Activated naive CD4-positive, alpha-beta T cell treated with anti-CD3 and anti-CD28 coated beads, Interleukin-2, amount 10 ng/mL, durations not matched to agents 7 days and 5 days (primary cell): ENCODE data around the gene TRMT44.

Experiments
- CTCF ChIA-PET: fragments of 350-600 bp; sonication (Branson Sonifier 250); formaldehyde crosslinking; loops from one replicate; lab custom pipeline; 2021; ENCODE audit warnings: antibody characterized with exemption; lab: Charles Lee
- DNase-seq: peaks from one replicate; pipeline ENCODE4 v3.0.0-alpha.2; 2020
- H3K27ac Mint-ChIP-seq: one replicate; pipeline ENCODE4 v1.8.0; 2021; ENCODE audit warnings: mild to moderate bottlenecking, moderate library complexity, mixed read lengths
- H3K27me3 Mint-ChIP-seq: one replicate; pipeline ENCODE4 v1.8.0; 2021; ENCODE audit warnings: mild to moderate bottlenecking, mixed read lengths
- H3K36me3 Mint-ChIP-seq: one replicate; pipeline ENCODE4 v1.8.0; 2021; ENCODE audit warnings: mixed read lengths
- H3K4me1 Mint-ChIP-seq: one replicate; pipeline ENCODE4 v1.8.0; 2021; ENCODE audit warnings: mixed read lengths
- H3K4me3 Mint-ChIP-seq: one replicate; pipeline ENCODE4 v1.8.0; 2021; ENCODE audit warnings: mild to moderate bottlenecking, moderate library complexity, mixed read lengths
- H3K9me3 Mint-ChIP-seq: one replicate; pipeline ENCODE4 v1.8.0; 2021; ENCODE audit warnings: mixed read lengths

TRMT44 gene, protein sequence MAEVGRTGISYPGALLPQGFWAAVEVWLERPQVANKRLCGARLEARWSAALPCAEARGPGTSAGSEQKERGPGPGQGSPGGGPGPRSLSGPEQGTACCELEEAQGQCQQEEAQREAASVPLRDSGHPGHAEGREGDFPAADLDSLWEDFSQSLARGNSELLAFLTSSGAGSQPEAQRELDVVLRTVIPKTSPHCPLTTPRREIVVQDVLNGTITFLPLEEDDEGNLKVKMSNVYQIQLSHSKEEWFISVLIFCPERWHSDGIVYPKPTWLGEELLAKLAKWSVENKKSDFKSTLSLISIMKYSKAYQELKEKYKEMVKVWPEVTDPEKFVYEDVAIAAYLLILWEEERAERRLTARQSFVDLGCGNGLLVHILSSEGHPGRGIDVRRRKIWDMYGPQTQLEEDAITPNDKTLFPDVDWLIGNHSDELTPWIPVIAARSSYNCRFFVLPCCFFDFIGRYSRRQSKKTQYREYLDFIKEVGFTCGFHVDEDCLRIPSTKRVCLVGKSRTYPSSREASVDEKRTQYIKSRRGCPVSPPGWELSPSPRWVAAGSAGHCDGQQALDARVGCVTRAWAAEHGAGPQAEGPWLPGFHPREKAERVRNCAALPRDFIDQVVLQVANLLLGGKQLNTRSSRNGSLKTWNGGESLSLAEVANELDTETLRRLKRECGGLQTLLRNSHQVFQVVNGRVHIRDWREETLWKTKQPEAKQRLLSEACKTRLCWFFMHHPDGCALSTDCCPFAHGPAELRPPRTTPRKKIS

DNA sequence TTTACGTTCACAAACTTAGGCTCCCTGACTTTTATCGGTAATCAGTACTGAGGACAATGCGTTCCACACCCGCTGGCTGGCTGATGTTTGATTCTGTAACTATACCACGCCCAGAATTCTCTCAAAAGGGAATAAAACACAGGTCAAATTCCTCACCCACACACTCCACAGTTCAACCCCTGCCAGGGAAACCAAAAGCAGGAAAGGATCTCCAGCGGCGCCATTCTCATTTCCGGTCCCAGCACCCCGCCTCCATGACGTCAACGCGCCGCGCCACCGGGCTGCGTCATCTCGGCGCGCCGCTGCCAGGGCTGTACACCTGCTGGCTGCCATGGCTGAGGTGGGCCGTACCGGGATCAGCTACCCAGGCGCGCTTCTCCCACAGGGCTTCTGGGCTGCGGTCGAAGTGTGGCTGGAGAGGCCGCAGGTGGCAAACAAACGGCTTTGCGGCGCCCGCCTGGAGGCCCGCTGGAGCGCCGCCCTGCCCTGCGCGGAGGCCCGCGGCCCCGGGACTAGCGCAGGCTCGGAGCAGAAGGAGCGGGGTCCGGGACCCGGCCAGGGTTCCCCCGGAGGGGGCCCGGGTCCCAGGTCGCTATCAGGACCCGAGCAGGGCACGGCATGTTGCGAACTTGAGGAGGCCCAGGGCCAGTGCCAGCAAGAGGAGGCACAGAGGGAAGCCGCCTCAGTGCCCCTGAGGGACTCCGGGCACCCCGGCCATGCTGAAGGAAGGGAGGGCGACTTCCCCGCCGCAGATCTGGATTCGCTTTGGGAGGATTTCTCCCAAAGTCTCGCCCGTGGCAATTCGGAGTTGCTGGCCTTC, at the start of gene TRMT44, which contains the start of gene ACOX3:
Gene TRMT44, plus strand, starts transcription at position 286 of the 820 bp plus-strand sequence. Its CDS starts 46 bp downstream, at position 332.
Gene ACOX3, minus strand, starts transcription at position 232 of the 820 bp plus-strand sequence. CDS start 24,202 bp downstream, outside the sequence.
- Mint-ChIP-seq H3K36me3 (peaks cover 19% of the 10 kb centered on the region), H3K27ac (peak within 1 kb of the TSS; percentile 95), H3K4me1 (peaks cover 74% of the 10 kb centered on the region), H3K4me3 (peak within 1 kb of the TSS; percentile 90), H3K27me3 (peaks cover 4% of the 10 kb centered on the region), H3K9me3 (peaks cover 5% of the 10 kb centered on the region)
- peak; percentile 93 for DNase-seq
- CTCF ChIA-PET = interaction anchor here (0.7 to 1.2 kb wide), 3 partner anchors 12 to 195 kb away, joined by 3 to 7 read pairs (median 3); no protein-coding TSS in a partner anchor

DNA sequence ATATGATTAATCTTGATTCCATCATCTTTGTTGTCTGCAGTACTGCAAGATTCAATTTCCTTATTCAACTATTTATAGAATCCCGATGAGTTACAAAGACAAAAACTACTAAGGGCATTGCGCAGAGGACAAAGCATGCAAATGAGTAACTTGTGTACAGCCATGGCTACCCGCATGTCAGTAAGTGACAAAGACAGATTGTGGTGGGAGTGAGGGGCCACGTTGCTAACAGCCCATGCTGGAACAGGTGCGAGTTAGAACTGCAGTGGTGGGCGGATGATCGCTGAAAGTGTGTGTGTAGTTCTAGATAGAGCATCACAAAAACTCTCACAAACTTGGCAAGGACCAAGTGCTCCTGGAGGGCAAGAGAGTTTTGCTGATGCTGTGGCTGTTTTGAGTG, 49.5 kb upstream of the TRMT44 start:
- H3K4me3 Mint-ChIP-seq = no peak overlapping the region
- H3K36me3 Mint-ChIP-seq = no peaks in the 10 kb centered on the region
- H3K27me3 Mint-ChIP-seq = no peaks in the 10 kb centered on the region
- no peak overlapping the region for H3K27ac Mint-ChIP-seq
- CTCF ChIA-PET = interaction anchor here (1.1 to 1.3 kb wide), 3 partner anchors 13 to 214 kb away, joined by 3 to 4 read pairs (median 4); no protein-coding TSS in a partner anchor
- DNase-seq = no peak
- no peaks in the 10 kb centered on the region for H3K4me1 Mint-ChIP-seq
- no peaks in the 10 kb centered on the region for H3K9me3 Mint-ChIP-seq

DNA sequence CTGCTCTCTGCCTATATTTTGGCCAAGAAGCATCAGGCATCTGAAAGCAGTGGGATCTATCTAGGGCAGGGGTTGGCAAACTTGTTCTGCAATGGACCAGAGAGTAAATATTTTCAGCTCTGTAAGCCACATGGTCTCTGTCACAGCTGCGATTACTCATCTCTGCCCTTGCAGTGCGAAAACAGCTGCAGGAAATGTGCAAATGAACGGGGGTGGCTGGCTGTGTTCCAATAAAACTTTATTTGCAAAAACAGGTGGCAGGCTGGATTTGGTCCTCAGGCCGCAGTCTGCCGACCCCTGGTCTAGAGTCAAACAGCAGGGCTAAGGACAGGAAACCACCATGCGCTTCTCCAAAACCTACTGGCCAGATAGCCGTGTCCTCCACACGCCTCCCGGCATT, 48.6 kb upstream of the TRMT44 start:
- Mint-ChIP-seq H3K4me3 (no peak overlapping the region), H3K27me3 (no peaks in the 10 kb centered on the region), H3K9me3 (no peaks in the 10 kb centered on the region), H3K4me1 (no peaks in the 10 kb centered on the region), H3K27ac (no peak overlapping the region), H3K36me3 (no peaks in the 10 kb centered on the region)
- no peak for DNase-seq
- CTCF ChIA-PET = interaction anchor here (1.0 to 1.3 kb wide), 4 partner anchors 10 to 215 kb away, joined by 3 to 4 read pairs (median 4); no protein-coding TSS in a partner anchor

DNA sequence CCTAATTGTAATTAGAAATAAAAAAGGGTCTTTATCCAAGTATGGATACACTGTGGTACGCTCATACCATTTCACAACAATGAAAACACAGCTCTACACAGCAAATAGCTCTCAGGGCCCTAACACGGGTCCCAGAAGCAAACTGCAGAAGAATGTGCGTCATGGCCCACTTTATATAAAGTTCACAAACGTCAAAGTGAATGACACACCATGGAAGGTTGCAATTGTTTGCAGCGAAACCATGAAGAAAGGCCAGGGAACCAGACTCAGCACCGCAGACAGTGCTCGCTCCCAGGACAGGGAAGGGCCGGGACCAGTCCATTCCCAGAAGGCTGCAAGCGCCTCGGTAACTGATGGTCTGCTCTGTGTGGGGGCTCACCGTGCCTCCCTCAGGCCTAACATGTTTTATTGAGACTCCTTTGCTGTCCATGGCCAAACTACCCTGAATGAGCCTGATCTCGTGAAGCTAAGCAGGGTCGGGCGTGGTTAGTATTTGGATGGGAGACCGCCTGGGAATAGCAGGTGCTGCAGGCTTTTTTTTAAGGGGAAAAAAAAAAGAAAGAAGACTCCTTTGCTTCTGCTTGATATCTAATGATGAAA, 47.9 kb upstream of the TRMT44 start:
- H3K36me3 Mint-ChIP-seq = no peaks in the 10 kb centered on the region
- CTCF ChIA-PET = interaction anchor here (1.0 to 1.3 kb wide), 3 partner anchors 9 to 216 kb away, joined by 3 to 4 read pairs (median 4); no protein-coding TSS in a partner anchor
- no peak for DNase-seq
- no peak overlapping the region for H3K27ac Mint-ChIP-seq
- no peak overlapping the region for H3K4me3 Mint-ChIP-seq
- H3K9me3 Mint-ChIP-seq = no peaks in the 10 kb centered on the region
- no peaks in the 10 kb centered on the region for H3K4me1 Mint-ChIP-seq
- no peaks in the 10 kb centered on the region for H3K27me3 Mint-ChIP-seq

DNA sequence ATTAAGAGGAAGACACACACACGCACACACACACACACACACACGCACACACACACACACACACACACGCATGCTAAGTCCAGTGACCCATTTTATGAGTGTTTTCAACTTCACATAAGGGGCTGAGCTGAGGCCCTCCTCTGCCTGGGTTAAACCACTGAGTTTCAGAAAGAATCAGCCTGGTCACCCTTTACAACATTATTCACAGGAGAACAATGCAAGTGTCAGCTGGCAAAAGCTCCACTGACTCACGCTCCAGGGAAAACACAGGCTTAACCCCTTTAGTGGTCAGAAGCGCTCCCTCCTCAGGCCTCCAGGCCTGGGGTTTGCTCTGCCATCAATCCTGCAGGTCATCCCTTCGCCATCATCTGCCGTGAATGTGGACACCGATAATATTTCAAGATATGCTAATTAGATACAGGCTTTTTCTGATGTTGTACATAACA, 47.0 kb upstream of the TRMT44 start:
- H3K4me1 Mint-ChIP-seq = no peaks in the 10 kb centered on the region
- no peaks in the 10 kb centered on the region for H3K27me3 Mint-ChIP-seq
- CTCF ChIA-PET = no interaction called here
- H3K36me3 Mint-ChIP-seq = no peaks in the 10 kb centered on the region
- H3K4me3 Mint-ChIP-seq = no peak overlapping the region
- no peak for DNase-seq
- H3K27ac Mint-ChIP-seq = no peak overlapping the region
- H3K9me3 Mint-ChIP-seq = no peaks in the 10 kb centered on the region

DNA sequence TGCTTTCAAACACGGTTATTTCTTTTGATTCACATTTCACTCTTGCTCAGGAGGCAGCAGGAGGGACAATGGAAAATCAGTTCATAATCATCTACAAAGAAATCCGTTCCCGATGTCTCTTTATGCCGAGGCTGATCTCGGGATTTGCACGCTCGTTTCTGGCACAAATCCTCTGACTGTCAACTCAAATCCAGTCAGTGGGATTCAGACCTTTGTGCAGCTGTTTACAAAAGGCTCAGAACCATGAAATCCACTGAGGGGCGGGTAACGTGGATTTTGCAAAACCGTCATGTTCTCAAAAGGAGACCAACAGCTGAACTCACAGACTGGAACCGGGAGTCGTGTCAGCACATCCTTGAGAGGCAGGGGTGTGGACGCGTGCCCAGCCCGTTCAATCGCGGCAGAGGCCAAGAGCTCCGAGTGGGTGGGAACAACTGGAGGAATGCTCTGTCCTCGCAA, 46.5 kb upstream of the TRMT44 start:
- Mint-ChIP-seq H3K27me3 (no peaks in the 10 kb centered on the region), H3K4me1 (no peaks in the 10 kb centered on the region), H3K4me3 (no peak overlapping the region), H3K9me3 (no peaks in the 10 kb centered on the region), H3K36me3 (no peaks in the 10 kb centered on the region), H3K27ac (no peak overlapping the region)
- CTCF ChIA-PET = no interaction called here
- no peak for DNase-seq

DNA sequence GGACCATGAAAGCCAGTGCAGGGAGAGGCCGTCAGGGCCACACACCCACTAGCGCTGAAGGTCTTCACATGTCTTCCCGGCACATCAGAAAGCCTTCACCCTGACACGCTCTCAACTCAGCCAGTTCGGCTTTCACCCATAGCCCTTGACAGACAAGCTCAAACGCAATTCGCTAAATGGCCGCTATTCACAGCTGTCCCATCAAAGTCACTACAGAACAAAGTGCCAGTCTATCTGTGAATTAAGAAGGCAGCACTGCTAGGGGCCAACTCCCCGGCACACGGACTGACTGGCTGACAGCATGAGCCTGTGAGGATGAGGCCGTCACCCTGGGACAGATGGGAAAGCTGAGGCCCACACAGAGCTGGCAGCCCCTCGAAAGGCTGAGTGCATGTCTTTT, 45.8 kb upstream of the TRMT44 start:
- no peaks in the 10 kb centered on the region for H3K27me3 Mint-ChIP-seq
- H3K4me1 Mint-ChIP-seq = no peaks in the 10 kb centered on the region
- H3K4me3 Mint-ChIP-seq = no peak overlapping the region
- DNase-seq = no peak
- no peaks in the 10 kb centered on the region for H3K9me3 Mint-ChIP-seq
- CTCF ChIA-PET = no interaction called here
- H3K36me3 Mint-ChIP-seq = no peaks in the 10 kb centered on the region
- H3K27ac Mint-ChIP-seq = no peak overlapping the region

DNA sequence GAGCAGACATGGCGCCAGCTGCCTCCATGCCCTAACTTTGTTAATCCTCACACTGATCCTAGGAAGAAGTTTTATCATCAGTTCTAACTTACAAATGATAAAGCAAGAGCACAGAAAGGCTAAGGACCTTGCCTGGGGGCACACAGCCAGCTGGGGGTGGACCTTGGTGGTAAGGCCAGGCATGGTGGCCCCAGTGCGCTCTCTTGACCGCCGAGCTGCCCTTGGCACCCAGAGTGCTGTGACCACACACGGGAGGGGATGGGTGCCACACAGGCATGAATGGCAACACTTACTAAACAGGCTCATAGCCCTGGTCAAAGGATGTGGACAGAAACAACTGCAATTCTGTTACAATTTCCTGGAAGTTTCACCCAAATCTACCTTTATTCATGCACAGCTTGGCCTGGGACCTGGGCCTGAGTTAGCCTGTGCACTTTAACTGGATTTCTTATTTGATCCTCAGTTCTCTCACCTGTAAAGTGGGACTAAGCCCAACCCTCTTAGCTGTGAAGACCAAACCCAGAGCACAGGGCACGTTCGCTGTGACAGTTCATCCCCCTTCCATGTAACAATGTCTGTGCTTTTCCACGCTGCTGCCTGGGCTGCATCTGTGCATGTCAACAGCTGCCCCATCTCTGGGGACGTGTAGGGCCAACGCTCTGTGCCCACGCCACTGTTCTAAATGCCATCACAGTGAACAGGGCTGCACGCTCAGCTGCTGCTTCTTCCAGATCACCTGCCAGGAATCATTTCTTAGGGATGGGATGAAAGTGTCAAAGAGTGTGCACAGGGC, 44.9 kb upstream of the TRMT44 start:
- Mint-ChIP-seq H3K27me3 (no peaks in the 10 kb centered on the region), H3K4me3 (no peak overlapping the region), H3K9me3 (no peaks in the 10 kb centered on the region), H3K27ac (no peak overlapping the region), H3K36me3 (no peaks in the 10 kb centered on the region), H3K4me1 (no peaks in the 10 kb centered on the region)
- no peak for DNase-seq
- CTCF ChIA-PET = interaction anchor here (1.6 kb wide), 1 partner anchor 12 kb away, joined by 3 read pairs; no protein-coding TSS in a partner anchor

DNA sequence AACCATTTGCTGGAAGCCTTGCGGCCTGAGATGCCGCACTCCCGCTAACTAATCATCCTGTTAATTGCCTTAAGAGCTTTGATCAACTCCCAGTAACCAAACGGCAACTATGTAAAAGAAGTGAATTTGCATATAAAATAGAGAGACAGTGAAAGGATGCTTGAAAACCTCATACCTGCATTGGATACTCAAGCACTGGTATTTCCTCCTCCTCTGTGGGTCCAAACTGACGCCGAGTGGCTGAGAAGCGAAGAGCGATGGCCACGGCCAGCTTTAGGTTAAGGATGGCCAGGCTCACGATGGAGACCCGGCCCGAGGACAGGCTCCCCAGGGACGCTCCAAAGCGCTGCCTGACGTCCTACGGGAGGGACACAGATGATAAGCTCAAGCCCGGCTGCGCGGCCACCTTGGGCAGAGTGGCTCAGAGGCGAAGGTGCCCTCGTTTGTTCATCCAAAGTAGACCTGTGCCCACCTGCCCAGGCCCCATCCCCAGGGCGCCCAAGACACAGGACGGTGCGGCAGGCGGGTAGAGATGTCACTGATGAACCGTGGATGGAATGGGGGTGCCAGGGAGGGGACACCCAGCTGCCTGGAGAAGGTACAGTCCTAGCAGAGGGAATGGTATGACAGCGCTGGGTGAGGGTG, 43.7 kb upstream of the TRMT44 start:
- no peaks in the 10 kb centered on the region for H3K9me3 Mint-ChIP-seq
- H3K4me3 Mint-ChIP-seq = no peak overlapping the region
- H3K27me3 Mint-ChIP-seq = no peaks in the 10 kb centered on the region
- CTCF ChIA-PET = interaction anchor here (1.6 kb wide), 1 partner anchor 11 kb away, joined by 3 read pairs; no protein-coding TSS in a partner anchor
- H3K27ac Mint-ChIP-seq = no peak overlapping the region
- H3K4me1 Mint-ChIP-seq = no peaks in the 10 kb centered on the region
- no peaks in the 10 kb centered on the region for H3K36me3 Mint-ChIP-seq
- no peak for DNase-seq

DNA sequence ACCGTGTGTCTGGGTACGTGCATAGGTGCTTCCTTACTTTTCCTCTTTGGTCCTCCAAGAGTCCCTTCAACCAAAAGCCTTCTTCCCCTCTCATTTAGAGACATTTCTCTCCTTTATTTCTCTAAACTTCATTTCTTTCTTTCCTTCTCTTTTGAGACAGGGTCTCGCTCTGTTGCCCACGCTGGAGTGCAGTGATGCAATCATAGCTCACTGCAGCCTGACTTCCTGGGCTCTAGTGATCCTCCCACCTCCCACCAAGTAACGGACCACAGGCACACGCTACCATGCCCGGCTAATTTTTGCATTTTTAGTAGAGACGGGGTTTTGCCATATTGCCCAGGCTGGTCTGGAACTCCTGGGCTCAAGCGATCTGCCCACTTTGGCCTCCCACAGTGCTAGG, 42.2 kb upstream of the TRMT44 start:
- H3K27ac Mint-ChIP-seq = no peak overlapping the region

DNA sequence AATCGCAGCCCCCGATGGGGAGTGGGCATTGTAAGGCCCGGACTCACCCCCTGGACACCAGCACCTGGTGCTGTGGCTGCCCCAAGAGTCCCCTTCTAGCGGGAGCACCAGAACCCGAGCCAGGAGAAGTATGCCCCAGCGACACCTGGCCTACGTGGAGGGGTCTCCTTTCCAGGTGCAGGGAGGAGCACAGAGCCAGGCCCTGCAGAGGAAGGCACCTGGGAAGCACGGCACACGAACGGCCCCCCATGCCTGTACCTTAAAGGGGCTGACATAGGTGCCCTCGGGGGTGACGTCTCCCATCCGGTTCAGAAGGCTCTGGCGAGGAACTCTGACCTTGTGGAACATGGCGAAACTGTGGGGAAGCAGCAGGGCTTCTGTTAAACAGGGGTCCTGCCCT, 41.3 kb upstream of the TRMT44 start:
- Mint-ChIP-seq H3K4me1 (no peaks in the 10 kb centered on the region), H3K27ac (no peak overlapping the region), H3K27me3 (no peaks in the 10 kb centered on the region), H3K4me3 (no peak overlapping the region), H3K9me3 (no peaks in the 10 kb centered on the region), H3K36me3 (no peaks in the 10 kb centered on the region)
- no peak for DNase-seq
- CTCF ChIA-PET = interaction anchor here (1.3 kb wide), 1 partner anchor 10 kb away, joined by 4 read pairs; no protein-coding TSS in a partner anchor

More for the DNA sequence above, 42.2 kb upstream of the TRMT44 start:
- Mint-ChIP-seq H3K36me3 (no peaks in the 10 kb centered on the region), H3K27me3 (no peaks in the 10 kb centered on the region), H3K4me1 (no peaks in the 10 kb centered on the region), H3K9me3 (no peaks in the 10 kb centered on the region), H3K4me3 (no peak overlapping the region)
- CTCF ChIA-PET = interaction anchor here (1.3 kb wide), 1 partner anchor 11 kb away, joined by 4 read pairs; no protein-coding TSS in a partner anchor
- no peak for DNase-seq
